Duodenal mucosa (tissue), 2 donors: ENCODE measurements around the gene SNPH.
"Not testable (repeated sequence)": the region's sequence is repeated elsewhere in the genome, so short reads cannot be mapped to it uniquely, and the experiment has no call there.

ENCODE experiments used
- H3K27ac ChIP-seq: one replicate; pipeline ENCODE4 v1.7.0; 2013; ENCODE audit warnings: low read depth, low read length
- H3K27me3 ChIP-seq, 2 donors: one replicate each; pipeline ENCODE4 v1.7.0; 2013; ENCODE audit warnings: low read length in 2 of 2, control low read depth in 1 of 2; ENCODE audit not compliant: insufficient read depth in 2 of 2, control insufficient read depth in 1 of 2
- H3K36me3 ChIP-seq, 2 donors: one replicate each; pipeline ENCODE4 v1.7.0; 2013; ENCODE audit warnings: low read length in 2 of 2, control low read depth in 1 of 2; ENCODE audit not compliant: insufficient read depth in 2 of 2, control insufficient read depth in 1 of 2
- H3K4me1 ChIP-seq, 2 donors: one replicate each; pipeline ENCODE4 v1.7.0; 2013; ENCODE audit warnings: low read length in 2 of 2, control low read depth in 1 of 2; ENCODE audit not compliant: insufficient read depth in 2 of 2, control insufficient read depth in 1 of 2
- H3K4me3 ChIP-seq, 2 donors: one replicate each; pipeline ENCODE4 v1.7.0; 2013; ENCODE audit warnings: low read length in 2 of 2, low read depth in 1 of 2
- H3K9ac ChIP-seq, 2 donors: one replicate each; pipeline ENCODE4 v1.7.0; 2013; ENCODE audit warnings: low read length in 2 of 2, low read depth in 1 of 2
- H3K9me3 ChIP-seq, 2 donors: one replicate each; pipeline ENCODE4 v1.7.0; 2013; ENCODE audit warnings: low read length in 2 of 2, control low read depth in 1 of 2; ENCODE audit not compliant: control insufficient read depth in 1 of 2

Gene SNPH

GRCh38 chr20:1338096-1338495 is 72.0 kb downstream of the SNPH start:
- Histone ChIP-seq H3K36me3 (peaks cover 0 to 5% of the 10 kb centered on the region in 2 donors), H3K27me3 (no peaks in the 10 kb centered on the region), H3K27ac (no peak overlapping the region), H3K9ac (no peak overlapping the region), H3K9me3 (no peaks in the 10 kb centered on the region), H3K4me3 (no peak overlapping the region), H3K4me1 (peaks cover 10 to 18% of the 10 kb centered on the region in 2 donors)

GRCh38 chr20:1338801-1339200 is 72.7 kb downstream of the SNPH start:
- no peaks in the 10 kb centered on the region for H3K27me3 ChIP-seq
- H3K36me3 ChIP-seq = no peaks in the 10 kb centered on the region
- H3K9ac ChIP-seq = no peak overlapping the region
- peaks cover 10 to 18% of the 10 kb centered on the region in 2 donors for H3K4me1 ChIP-seq
- no peaks in the 10 kb centered on the region for H3K9me3 ChIP-seq
- no peak overlapping the region for H3K27ac ChIP-seq
- no peak overlapping the region for H3K4me3 ChIP-seq

- Histone ChIP-seq H3K9me3 (peaks cover 0 to 2% of the 10 kb centered on the region in 2 donors), H3K27me3 (no peaks in the 10 kb centered on the region), H3K27ac (no peak overlapping the region), H3K4me1 (peaks cover 5 to 12% of the 10 kb centered on the region in 2 donors), H3K9ac (no peak overlapping the region), H3K36me3 (no peaks in the 10 kb centered on the region), H3K4me3 (no peak overlapping the region)
Observed at GRCh38 chr20:1341561-1342265, 75.6 kb downstream of the SNPH start.

- not testable (repeated sequence) for H3K4me1 ChIP-seq
Observed at GRCh38 chr20:1343446-1344124, 77.5 kb downstream of the SNPH start.

GRCh38 chr20:1345030-1345755 is 79.1 kb downstream of the SNPH start:
- Histone ChIP-seq H3K9ac (no peak overlapping the region), H3K4me1 (no peaks in the 10 kb centered on the region), H3K27me3 (no peaks in the 10 kb centered on the region), H3K27ac (no peak overlapping the region), H3K9me3 (peaks cover 0 to 16% of the 10 kb centered on the region in 2 donors), H3K36me3 (no peaks in the 10 kb centered on the region), H3K4me3 (no peak overlapping the region)

More at GRCh38 chr20:1343446-1344124, 77.5 kb downstream of the SNPH start:
- H3K4me3 ChIP-seq, H3K27ac ChIP-seq, H3K9ac ChIP-seq, H3K36me3 ChIP-seq, H3K27me3 ChIP-seq: not testable (repeated sequence)
- peaks cover 0 to 16% of the 10 kb centered on the region in 2 donors for H3K9me3 ChIP-seq

GRCh38 chr20:1345756-1346093 is 79.6 kb downstream of the SNPH start:
- no peaks in the 10 kb centered on the region for H3K36me3 ChIP-seq
- peaks cover 0 to 16% of the 10 kb centered on the region in 2 donors for H3K9me3 ChIP-seq
- no peak overlapping the region for H3K27ac ChIP-seq
- no peak overlapping the region for H3K4me3 ChIP-seq
- no peak overlapping the region for H3K9ac ChIP-seq
- H3K4me1 ChIP-seq = no peaks in the 10 kb centered on the region
- no peaks in the 10 kb centered on the region for H3K27me3 ChIP-seq

- no peak overlapping the region for H3K9ac ChIP-seq
- H3K9me3 ChIP-seq = peaks cover 0 to 16% of the 10 kb centered on the region in 2 donors
- H3K36me3 ChIP-seq = no peaks in the 10 kb centered on the region
- no peaks in the 10 kb centered on the region for H3K4me1 ChIP-seq
- H3K4me3 ChIP-seq = no peak overlapping the region
- H3K27me3 ChIP-seq = no peaks in the 10 kb centered on the region
- no peak overlapping the region for H3K27ac ChIP-seq
Observed at GRCh38 chr20:1346315-1346969, 80.3 kb downstream of the SNPH start.

GRCh38 chr20:1353956-1354355 is 87.9 kb downstream of the SNPH start:
- Histone ChIP-seq H3K9me3 (no peaks in the 10 kb centered on the region), H3K9ac (no peak overlapping the region), H3K27ac (no peak overlapping the region), H3K4me1 (no peaks in the 10 kb centered on the region), H3K4me3 (no peak overlapping the region), H3K27me3 (no peaks in the 10 kb centered on the region), H3K36me3 (peaks cover 15 to 22% of the 10 kb centered on the region in 2 donors)

- no peaks in the 10 kb centered on the region for H3K4me1 ChIP-seq
- H3K9me3 ChIP-seq = no peaks in the 10 kb centered on the region
- H3K4me3 ChIP-seq = no peak overlapping the region
- H3K27ac ChIP-seq = no peak overlapping the region
- H3K36me3 ChIP-seq = peaks cover 28 to 44% of the 10 kb centered on the region in 2 donors
- H3K9ac ChIP-seq = no peak overlapping the region
- no peaks in the 10 kb centered on the region for H3K27me3 ChIP-seq
Observed at GRCh38 chr20:1357921-1358671, 92.0 kb downstream of the SNPH start.
